T-helper 2 cell treated with Interferon-gamma antibody and Interleukin-4, amounts not matched to agents 100 ng/mL and 5 ng/mL, for 36 hours (primary cell): ENCODE measurements around the gene TSPEAR. TPM values are rescaled to one million over a fixed set of nuclear protein-coding genes. Genes with fewer than 3 reads are reported as not detected.
"Not testable (repeated sequence)": the region's sequence is repeated elsewhere in the genome, so short reads cannot be mapped to it uniquely, and the experiment has no call there.

ENCODE experiments used
- intact Hi-C: fragments of 100-400 bp; cut with micrococcal nuclease; formaldehyde crosslinking; loops from one replicate; pipeline ENCODE4 v1.15.1; 2023
- total RNA-seq: library from RNA; stranded (reverse); gene quantifications from 2 replicates; pipeline ENCODE4 v1.2.3, GENCODE V29; 2022

Gene TSPEAR
- total RNA-seq, 1 donor from 2014 or later = not detected

GRCh38 chr21:44494418-44494817, 217.0 kb downstream of the TSPEAR start:
- intact Hi-C loops = no loop called here

GRCh38 chr21:44492567-44493385, 218.6 kb downstream of the TSPEAR start:
- intact Hi-C loops = no loop called here

GRCh38 chr21:44490816-44491215, 220.6 kb downstream of the TSPEAR start:
- intact Hi-C loops = no loop called here

DNA sequence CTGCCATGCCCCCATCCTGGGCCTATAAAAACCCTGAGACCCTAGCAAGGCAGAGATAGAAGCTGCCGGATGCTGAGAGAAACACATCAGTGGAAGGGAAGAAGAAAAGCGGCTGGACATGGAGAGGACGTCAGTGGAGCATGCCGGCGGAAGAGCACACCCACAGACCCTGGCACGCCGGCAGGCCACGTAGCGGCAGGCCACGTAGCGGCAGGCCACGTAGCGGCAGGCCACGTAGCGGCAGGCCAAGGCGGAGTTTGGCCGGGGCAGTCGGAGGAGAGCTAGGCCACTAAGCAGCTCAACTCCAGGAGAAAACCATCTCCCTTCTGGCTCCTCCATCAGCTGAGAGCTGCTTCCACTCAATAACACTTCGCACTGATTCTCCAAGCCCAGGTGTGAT, 221.0 kb downstream of the TSPEAR start:
- intact Hi-C loops = no loop called here

DNA sequence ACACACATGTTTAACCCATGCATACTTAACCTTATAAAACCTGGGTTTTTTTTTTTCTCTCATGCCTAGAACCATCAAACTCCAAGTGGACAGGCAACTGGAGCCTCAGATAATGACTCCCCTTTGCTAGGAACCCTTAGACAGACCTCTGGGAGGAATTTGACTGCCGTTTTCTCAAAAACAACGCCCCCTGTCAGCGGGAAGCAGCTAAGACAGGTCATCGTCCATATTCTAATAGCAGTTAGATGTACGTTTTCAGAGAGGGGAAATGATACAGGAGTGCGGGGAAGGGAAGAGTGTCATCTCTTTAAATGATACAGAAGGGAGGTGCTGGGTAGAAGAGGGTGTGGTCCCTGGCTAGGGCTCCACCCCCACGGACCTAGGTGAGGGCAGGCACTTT, 221.4 kb downstream of the TSPEAR start:
- intact Hi-C loops = no loop called here

DNA sequence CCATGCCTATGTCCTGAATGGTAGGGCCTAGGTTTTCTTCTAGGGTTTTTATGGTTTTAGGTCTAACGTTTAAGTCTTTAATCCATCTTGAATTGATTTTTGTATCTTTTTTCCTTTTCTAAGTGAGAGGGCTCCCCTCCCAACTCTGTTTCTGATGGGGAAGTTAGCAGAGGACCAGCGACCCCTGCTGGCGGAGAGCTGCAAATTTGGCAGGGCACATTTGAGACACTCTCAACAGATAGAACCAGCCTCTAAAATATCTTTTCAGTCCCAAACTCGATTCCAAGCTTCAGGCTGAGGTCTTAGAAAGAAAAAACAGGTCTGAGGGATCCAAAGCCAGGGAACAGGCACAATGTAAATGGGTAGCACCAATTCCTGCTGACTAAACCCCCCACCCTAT, 223.5 kb downstream of the TSPEAR start:
- intact Hi-C loops = no loop called here

DNA sequence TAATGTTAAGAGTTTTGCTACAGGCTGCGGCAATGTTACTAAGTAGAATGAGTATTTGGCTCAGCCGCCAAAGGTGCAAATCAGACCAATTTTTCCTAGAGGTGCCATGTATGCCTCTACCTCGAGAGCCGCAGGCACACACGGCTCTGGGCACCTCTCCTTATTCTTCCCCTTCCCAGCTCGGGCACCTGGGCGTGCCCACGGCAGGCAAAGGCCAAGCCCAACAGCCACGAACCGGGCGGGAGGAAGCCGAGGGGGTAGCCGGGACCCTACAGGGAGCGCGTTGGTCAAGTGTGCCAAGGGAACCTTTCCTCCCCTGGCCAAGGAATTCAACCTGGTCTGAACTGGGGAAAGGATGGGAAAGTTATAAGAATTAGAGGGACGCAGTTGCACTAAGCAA, 225.1 kb downstream of the TSPEAR start:
- intact Hi-C loops = no loop called here

- intact Hi-C loops = no loop called here
These were observed 225.6 kb downstream of the TSPEAR start for GRCh38 chr21:44485796-44486195.

DNA sequence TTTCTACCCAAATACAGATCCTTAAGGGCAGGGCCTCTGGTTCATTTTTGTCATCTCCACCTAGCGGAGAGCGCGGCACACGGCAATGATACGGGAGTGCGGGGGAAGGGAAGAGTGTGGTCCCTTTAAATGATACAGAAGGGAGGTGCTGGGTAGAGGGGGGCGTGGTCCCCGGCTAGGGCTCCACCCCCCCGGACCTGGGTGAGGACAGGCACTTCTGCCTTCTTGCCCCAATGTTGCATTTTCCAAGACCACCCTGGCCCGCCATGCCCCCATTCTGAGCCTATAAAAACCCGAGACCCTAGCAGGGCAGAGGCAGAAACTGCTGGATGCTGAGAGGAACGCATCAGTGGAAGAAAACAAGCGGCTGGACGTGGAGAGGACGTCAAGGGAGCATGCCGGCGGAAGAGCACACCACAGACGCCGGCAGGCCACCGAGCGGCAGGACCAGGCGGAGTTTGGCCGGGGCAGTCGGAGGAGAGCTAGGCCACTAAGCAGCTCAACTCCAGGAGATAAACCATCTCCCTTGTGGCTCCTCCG, 226.0 kb downstream of the TSPEAR start:
- intact Hi-C loops = no loop called here

GRCh38 chr21:44484498-44485253, 226.7 kb downstream of the TSPEAR start:
- intact Hi-C loops = no loop called here

DNA sequence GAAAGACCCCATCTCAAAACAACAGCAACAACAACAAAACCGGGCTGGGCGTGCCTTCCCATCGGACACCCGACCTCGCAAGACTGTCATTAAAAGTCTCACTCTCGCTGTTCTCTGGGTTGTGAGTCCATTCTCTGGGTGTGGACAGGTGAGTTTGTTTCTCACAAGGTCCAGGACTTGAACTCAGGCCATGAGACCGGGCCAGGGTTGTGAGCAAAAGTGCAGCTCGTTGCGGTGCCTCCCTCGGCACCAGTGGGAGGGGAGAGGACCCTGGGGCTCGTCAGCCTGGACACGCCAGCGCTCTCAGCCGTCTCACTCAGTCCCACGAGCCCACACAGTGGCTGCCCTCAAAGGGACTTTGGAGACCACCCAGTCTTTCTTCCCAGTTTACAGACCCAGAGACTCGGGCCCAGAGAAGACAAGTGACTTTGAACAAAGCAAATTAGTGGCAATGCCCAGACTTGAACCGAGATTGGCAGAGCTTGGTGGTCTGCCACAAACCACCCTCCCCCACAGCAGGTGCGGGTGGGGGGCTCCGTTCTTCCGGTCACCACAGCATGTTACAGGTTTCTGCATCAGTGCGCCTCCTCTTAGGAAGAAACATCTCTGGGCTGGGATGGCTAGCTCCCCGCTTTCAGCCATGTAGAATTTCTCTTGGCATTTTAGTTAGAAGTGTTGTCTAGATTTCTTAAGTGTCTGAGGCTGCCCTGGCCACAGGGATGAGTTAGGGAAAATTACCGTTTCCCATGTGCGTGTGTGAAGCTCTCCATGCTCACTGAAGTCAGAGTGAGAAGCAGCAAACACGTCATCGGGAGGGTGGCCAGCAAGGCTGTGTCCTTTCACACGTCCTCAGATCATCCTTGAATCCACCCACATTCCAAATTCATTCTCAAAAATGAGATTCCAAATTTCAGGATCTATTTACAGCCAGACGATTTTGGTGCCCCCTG, 227.8 kb downstream of the TSPEAR start:
- intact Hi-C loops = no loop called here

- intact Hi-C loops = no loop called here
These were observed 228.6 kb downstream of the TSPEAR start for GRCh38 chr21:44482581-44483287.

- intact Hi-C loops = no loop called here
These were observed 230.9 kb downstream of the TSPEAR start for GRCh38 chr21:44480200-44481053.

GRCh38 chr21:44479556-44480199, 231.7 kb downstream of the TSPEAR start:
- intact Hi-C loops = not testable (repeated sequence)

- intact Hi-C loops = no loop called here
These were observed 232.6 kb downstream of the TSPEAR start for GRCh38 chr21:44478801-44479167.

DNA sequence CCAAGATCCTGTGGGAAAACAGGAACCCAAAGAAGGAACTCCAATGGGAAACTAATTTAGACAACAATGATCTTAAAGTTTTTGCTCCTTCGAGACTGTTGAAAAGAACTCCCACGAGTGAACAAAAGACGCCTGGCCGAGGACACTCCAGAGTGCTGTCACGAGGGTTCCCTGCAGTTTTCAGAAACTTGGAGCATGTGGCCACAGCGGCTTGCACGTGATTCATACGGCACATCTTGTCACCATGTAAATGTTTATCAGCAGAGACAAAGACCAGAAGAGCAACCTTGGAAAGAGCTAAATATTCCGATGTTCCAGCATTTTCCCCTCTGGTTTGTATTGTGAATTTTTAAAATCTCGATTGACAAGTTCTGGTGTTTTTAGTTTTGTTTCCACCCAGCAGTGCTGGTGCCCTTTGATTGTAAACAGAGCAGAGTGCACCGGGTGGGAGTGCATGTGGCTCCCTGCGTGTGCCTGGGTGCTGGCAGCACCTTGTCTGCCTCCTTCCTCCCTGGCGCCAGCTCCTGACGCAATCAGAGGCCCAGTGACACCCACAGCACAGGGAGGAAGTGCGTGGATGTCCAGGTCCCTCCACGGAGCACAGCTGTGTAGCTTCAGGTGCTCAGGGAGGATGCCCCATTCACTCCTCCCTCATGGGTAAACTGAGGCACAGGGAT, 233.1 kb downstream of the TSPEAR start:
- intact Hi-C loops = no loop called here

- intact Hi-C loops = no loop called here
These were observed 233.7 kb downstream of the TSPEAR start for GRCh38 chr21:44477712-44478111.

DNA sequence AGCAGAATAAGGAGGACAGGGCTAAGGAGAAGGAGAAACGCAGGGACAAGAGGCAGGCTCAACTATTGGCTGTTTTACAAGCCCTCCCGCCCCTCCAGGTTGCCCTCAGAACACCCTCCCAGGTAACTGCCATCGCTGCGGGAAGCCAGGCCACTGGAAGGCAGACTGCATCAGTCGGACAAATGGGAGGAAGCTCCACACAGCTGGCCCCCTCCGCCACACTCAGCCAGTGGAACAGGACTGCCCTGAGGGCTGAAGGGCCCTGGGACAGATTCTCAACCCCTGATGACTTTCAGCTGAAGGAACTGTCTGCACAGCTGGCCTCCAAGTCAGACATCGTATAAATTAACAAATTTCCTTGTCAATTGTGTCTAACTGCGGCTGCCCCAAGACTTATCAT, 234.2 kb downstream of the TSPEAR start:
- intact Hi-C loops = no loop called here
